Activated naive CD8-positive, alpha-beta T cell treated with anti-CD3 and anti-CD28 coated beads for 36 hours (primary cell): ENCODE data around the gene ITPRID2. TPM values are rescaled to one million over a fixed set of nuclear protein-coding genes. Genes with fewer than 3 reads are reported as not detected.

Experiments
- DNase-seq: peaks from one replicate; pipeline ENCODE4 v3.0.0; 2021
- H3K27ac Mint-ChIP-seq: one replicate; pipeline ENCODE4 v1.8.0; 2022; ENCODE audit warnings: mild to moderate bottlenecking, moderate library complexity, mixed read lengths
- H3K27me3 Mint-ChIP-seq: one replicate; pipeline ENCODE4 v1.8.0; 2022; ENCODE audit warnings: mild to moderate bottlenecking, mixed read lengths
- H3K36me3 Mint-ChIP-seq: one replicate; pipeline ENCODE4 v1.8.0; 2021; ENCODE audit warnings: mild to moderate bottlenecking, mixed read lengths
- H3K4me1 Mint-ChIP-seq: one replicate; pipeline ENCODE4 v1.8.0; 2021; ENCODE audit warnings: mixed read lengths
- H3K4me3 Mint-ChIP-seq: one replicate; pipeline ENCODE4 v1.8.0; 2022; ENCODE audit warnings: mild to moderate bottlenecking, moderate library complexity, mixed read lengths
- H3K9me3 Mint-ChIP-seq: one replicate; pipeline ENCODE4 v1.8.0; 2022; ENCODE audit warnings: mixed read lengths
- total RNA-seq, 2 experiments: library from RNA; stranded (reverse); gene quantifications; one replicate each; pipeline ENCODE4 v1.2.3, GENCODE V29; 2021

Gene ITPRID2
- total RNA-seq, 2 experiments from 2014 or later, result 47.2 to 49.4 TPM

- H3K9me3 Mint-ChIP-seq, result no peaks in the 10 kb centered on the region
- peak overlapping the region; percentile 94 for H3K27ac Mint-ChIP-seq
- H3K4me3 Mint-ChIP-seq, result peak overlapping the region; percentile 96
- peaks cover 17% of the 10 kb centered on the region for H3K27me3 Mint-ChIP-seq
- H3K36me3 Mint-ChIP-seq, result peaks cover 21% of the 10 kb centered on the region
- H3K4me1 Mint-ChIP-seq, result peaks cover 34% of the 10 kb centered on the region
- no peak for DNase-seq
Measured at GRCh38 chr2:181892799-181893435, 1.4 kb downstream of the ITPRID2 start.

GRCh38 chr2:181894381-181894780 is 2.9 kb downstream of the ITPRID2 start:
- Mint-ChIP-seq H3K4me1 (peaks cover 34% of the 10 kb centered on the region), H3K27me3 (peaks cover 15% of the 10 kb centered on the region), H3K9me3 (no peaks in the 10 kb centered on the region), H3K4me3 (no peak overlapping the region), H3K27ac (no peak overlapping the region), H3K36me3 (peaks cover 28% of the 10 kb centered on the region)
- no peak for DNase-seq

- Mint-ChIP-seq H3K4me3 (no peak overlapping the region), H3K27me3 (peaks cover 3% of the 10 kb centered on the region), H3K36me3 (peaks cover 39% of the 10 kb centered on the region), H3K9me3 (no peaks in the 10 kb centered on the region), H3K4me1 (peaks cover 40% of the 10 kb centered on the region), H3K27ac (no peak overlapping the region)
- no peak for DNase-seq
Measured at GRCh38 chr2:181895818-181896217, 4.3 kb downstream of the ITPRID2 start.

GRCh38 chr2:181896286-181896685 is 4.8 kb downstream of the ITPRID2 start:
- Mint-ChIP-seq H3K9me3 (no peaks in the 10 kb centered on the region), H3K4me1 (peaks cover 37% of the 10 kb centered on the region), H3K27ac (no peak overlapping the region)

GRCh38 chr2:181900007-181900651 is 8.6 kb downstream of the ITPRID2 start:
- H3K9me3 Mint-ChIP-seq, result no peaks in the 10 kb centered on the region
- H3K4me1 Mint-ChIP-seq, result peaks cover 24% of the 10 kb centered on the region
- H3K36me3 Mint-ChIP-seq, result peaks cover 30% of the 10 kb centered on the region
- H3K27ac Mint-ChIP-seq, result no peak overlapping the region
- DNase-seq, result no peak
- H3K4me3 Mint-ChIP-seq, result no peak overlapping the region
- no peaks in the 10 kb centered on the region for H3K27me3 Mint-ChIP-seq

More at GRCh38 chr2:181896286-181896685, 4.8 kb downstream of the ITPRID2 start:
- peaks cover 41% of the 10 kb centered on the region for H3K36me3 Mint-ChIP-seq
- no peak overlapping the region for H3K4me3 Mint-ChIP-seq
- DNase-seq, result no peak
- H3K27me3 Mint-ChIP-seq, result no peaks in the 10 kb centered on the region

- Mint-ChIP-seq H3K9me3 (no peaks in the 10 kb centered on the region), H3K27ac (no peak overlapping the region), H3K4me3 (no peak overlapping the region), H3K36me3 (peaks cover 29% of the 10 kb centered on the region), H3K4me1 (peaks cover 19% of the 10 kb centered on the region), H3K27me3 (no peaks in the 10 kb centered on the region)
- no peak for DNase-seq
Measured at GRCh38 chr2:181902625-181903024, 11.1 kb downstream of the ITPRID2 start.

GRCh38 chr2:181904022-181904632 is 12.6 kb downstream of the ITPRID2 start:
- Mint-ChIP-seq H3K27me3 (no peaks in the 10 kb centered on the region), H3K9me3 (no peaks in the 10 kb centered on the region), H3K36me3 (peaks cover 27% of the 10 kb centered on the region), H3K4me1 (peaks cover 22% of the 10 kb centered on the region), H3K27ac (no peak overlapping the region), H3K4me3 (no peak overlapping the region)
- no peak for DNase-seq

- H3K9me3 Mint-ChIP-seq, result no peaks in the 10 kb centered on the region
- peaks cover 11% of the 10 kb centered on the region for H3K4me1 Mint-ChIP-seq
- H3K27ac Mint-ChIP-seq, result no peak overlapping the region
- DNase-seq, result no peak
- H3K27me3 Mint-ChIP-seq, result no peaks in the 10 kb centered on the region
- H3K4me3 Mint-ChIP-seq, result no peak overlapping the region
- H3K36me3 Mint-ChIP-seq, result peaks cover 16% of the 10 kb centered on the region
Measured at GRCh38 chr2:181907057-181907456, 15.5 kb downstream of the ITPRID2 start.

- H3K4me3 Mint-ChIP-seq, result no peak overlapping the region
- no peaks in the 10 kb centered on the region for H3K9me3 Mint-ChIP-seq
- no peak for DNase-seq
- no peaks in the 10 kb centered on the region for H3K27me3 Mint-ChIP-seq
- peaks cover 11% of the 10 kb centered on the region for H3K4me1 Mint-ChIP-seq
- no peak overlapping the region for H3K27ac Mint-ChIP-seq
- H3K36me3 Mint-ChIP-seq, result peaks cover 14% of the 10 kb centered on the region
Measured at GRCh38 chr2:181907635-181908034, 16.1 kb downstream of the ITPRID2 start.

GRCh38 chr2:181910028-181910831 is 18.7 kb downstream of the ITPRID2 start:
- Mint-ChIP-seq H3K4me1 (peaks cover 8% of the 10 kb centered on the region), H3K4me3 (no peak overlapping the region), H3K36me3 (peaks cover 20% of the 10 kb centered on the region), H3K27ac (no peak overlapping the region), H3K9me3 (no peaks in the 10 kb centered on the region), H3K27me3 (no peaks in the 10 kb centered on the region)
- DNase-seq, result no peak

- Mint-ChIP-seq H3K27me3 (no peaks in the 10 kb centered on the region), H3K27ac (no peak overlapping the region), H3K36me3 (peaks cover 26% of the 10 kb centered on the region), H3K4me1 (peaks cover 5% of the 10 kb centered on the region), H3K9me3 (no peaks in the 10 kb centered on the region), H3K4me3 (no peak overlapping the region)
- DNase-seq, result no peak
Measured at GRCh38 chr2:181911830-181912229, 20.3 kb downstream of the ITPRID2 start.

GRCh38 chr2:181915102-181915501 is 23.6 kb downstream of the ITPRID2 start:
- no peaks in the 10 kb centered on the region for H3K27me3 Mint-ChIP-seq
- no peak for DNase-seq
- H3K9me3 Mint-ChIP-seq, result no peaks in the 10 kb centered on the region
- peaks cover 34% of the 10 kb centered on the region for H3K36me3 Mint-ChIP-seq
- H3K4me3 Mint-ChIP-seq, result no peak overlapping the region
- no peaks in the 10 kb centered on the region for H3K4me1 Mint-ChIP-seq
- H3K27ac Mint-ChIP-seq, result no peak overlapping the region

- H3K4me1 Mint-ChIP-seq, result no peaks in the 10 kb centered on the region
- H3K27me3 Mint-ChIP-seq, result no peaks in the 10 kb centered on the region
- no peak overlapping the region for H3K4me3 Mint-ChIP-seq
- H3K36me3 Mint-ChIP-seq, result peaks cover 26% of the 10 kb centered on the region
- H3K27ac Mint-ChIP-seq, result no peak overlapping the region
- no peaks in the 10 kb centered on the region for H3K9me3 Mint-ChIP-seq
- DNase-seq, result no peak
Measured at GRCh38 chr2:181916726-181917718, 25.5 kb downstream of the ITPRID2 start.

- Mint-ChIP-seq H3K4me1 (no peaks in the 10 kb centered on the region), H3K4me3 (no peak overlapping the region), H3K36me3 (peaks cover 28% of the 10 kb centered on the region), H3K27ac (no peak overlapping the region), H3K9me3 (no peaks in the 10 kb centered on the region), H3K27me3 (no peaks in the 10 kb centered on the region)
- DNase-seq, result no peak
Measured at GRCh38 chr2:181918188-181918587, 26.7 kb downstream of the ITPRID2 start.
